BLaER1 treated with 17β-estradiol and CSF1 and Interleukin-3, amounts not matched to agents 10 nM and 100 nM (cell line): ENCODE results near the gene OPN3.

Experiments used
- H3K27ac ChIP-seq, 11 experiments: shearing (Covaris generic); formaldehyde crosslinking; 2 replicates each; pipeline ENCODE4 v1.8.1; 2022
- H3K27me3 ChIP-seq, 11 experiments: shearing (Covaris generic); formaldehyde crosslinking; 2 replicates each; pipeline ENCODE4 v1.8.1; 2022
- H3K36me3 ChIP-seq, 11 experiments: shearing (Covaris generic); formaldehyde crosslinking; 2 replicates each; pipeline ENCODE4 v1.8.1; 2022
- H3K4me1 ChIP-seq, 10 experiments: shearing (Covaris generic); formaldehyde crosslinking; 2 replicates each; pipeline ENCODE4 v1.8.1; 2022
- H3K4me2 ChIP-seq, 11 experiments: shearing (Covaris generic); formaldehyde crosslinking; 2 replicates each; pipeline ENCODE4 v1.8.1; 2022
- H3K4me3 ChIP-seq, 10 experiments: shearing (Covaris generic); formaldehyde crosslinking; 2 replicates each; pipeline ENCODE4 v1.8.1; 2022
- H3K9ac ChIP-seq, 11 experiments: shearing (Covaris generic); formaldehyde crosslinking; 2 replicates each; pipeline ENCODE4 v1.8.1; 2022
- H3K9me3 ChIP-seq, 11 experiments: shearing (Covaris generic); formaldehyde crosslinking; replicated peaks in 1 of 11; 2 replicates each; pipeline ENCODE4 v1.8.1; 2022
- H4K20me1 ChIP-seq, 11 experiments: shearing (Covaris generic); formaldehyde crosslinking; 2 replicates each; pipeline ENCODE4 v1.8.1; 2022
- Cebpa-rat ChIP-seq, 11 experiments: shearing (Covaris generic); IDR thresholded peaks; 2 replicates each; pipeline ENCODE4 v1.8.1; 2022

The OPN3 gene

GRCh38 chr1:241553886-241554592, 86.1 kb downstream of the OPN3 start:
- Histone ChIP-seq H3K4me1 (peaks cover 30 to 45% (median 40%) of the 10 kb centered on the region in 10 experiments), H3K4me3 (no peak overlapping the region), H3K27me3 (no peaks in the 10 kb centered on the region), H3K4me2 (peak overlapping the region in 10 of 11 experiments; percentile 16 to 96 (median 36); a peak in 16 of 22 replicates), H3K27ac (peak overlapping the region in 6 of 11 experiments; percentile 11 to 32 (median 20); a peak in 5 of 22 replicates), H3K36me3 (peaks cover 0 to 30% (median 16%) of the 10 kb centered on the region in 11 experiments; a peak in 17 of 22 replicates), H3K9me3 (peaks cover 0 to 5% (median 0%) of the 10 kb centered on the region in 11 experiments; a peak in 5 of 22 replicates), H4K20me1 (no peaks in the 10 kb centered on the region), H3K9ac (no peak overlapping the region)
- no peak for TF ChIP-seq Cebpa-rat (IDR thresholded peaks at IDR 0.05)

GRCh38 chr1:241551759-241552638, 88.2 kb downstream of the OPN3 start:
- H3K4me2 ChIP-seq, result peak overlapping the region; percentile 69 to 96 (median 83)
- peaks cover 0 to 5% (median 0%) of the 10 kb centered on the region in 11 experiments; a peak in 7 of 22 replicates for H3K9me3 ChIP-seq
- peak overlapping the region; percentile 41 to 65 (median 52) for H3K4me3 ChIP-seq
- peaks cover 0 to 26% (median 14%) of the 10 kb centered on the region in 11 experiments; a peak in 17 of 22 replicates for H3K36me3 ChIP-seq
- no peak for TF ChIP-seq Cebpa-rat (IDR thresholded peaks at IDR 0.05)
- peak overlapping the region; percentile 75 to 92 (median 87) for H3K27ac ChIP-seq
- no peaks in the 10 kb centered on the region for H3K27me3 ChIP-seq
- peaks cover 30 to 45% (median 40%) of the 10 kb centered on the region in 10 experiments for H3K4me1 ChIP-seq
- H4K20me1 ChIP-seq, result no peaks in the 10 kb centered on the region
- peak overlapping the region; percentile 70 to 81 (median 77); a peak in 21 of 22 replicates for H3K9ac ChIP-seq

DNA sequence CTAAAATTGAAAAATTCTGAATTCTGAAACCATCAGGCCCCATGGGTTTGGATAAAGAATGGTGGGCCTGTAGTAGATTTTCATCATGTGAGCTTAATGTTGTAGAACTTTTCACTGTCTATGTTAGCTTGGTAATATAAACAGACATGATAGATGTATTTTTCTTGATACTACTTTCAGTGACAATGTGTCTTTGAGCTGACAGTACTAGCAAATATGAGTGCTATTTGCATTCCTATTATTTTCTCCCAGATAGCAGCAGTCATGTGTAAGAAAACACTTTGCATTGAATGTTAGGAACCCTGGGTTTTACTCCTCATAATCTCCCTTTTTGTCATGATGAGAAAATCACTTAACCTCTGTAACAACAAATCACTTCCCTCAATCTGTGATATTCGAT, 89.9 kb downstream of the OPN3 start:
- no peak overlapping the region for H3K9ac ChIP-seq
- H3K9me3 ChIP-seq, result peaks cover 0 to 10% (median 0%) of the 10 kb centered on the region in 11 experiments; a peak in 8 of 22 replicates
- no peaks in the 10 kb centered on the region for H3K27me3 ChIP-seq
- H3K27ac ChIP-seq, result peak overlapping the region in 1 of 11 experiments; percentile 89; a peak in 3 of 22 replicates
- TF ChIP-seq Cebpa-rat (IDR thresholded peaks at IDR 0.05), result no peak
- peak overlapping the region in 9 of 11 experiments; percentile 77 to 96 (median 83); a peak in 11 of 22 replicates for H3K4me2 ChIP-seq
- H3K4me3 ChIP-seq, result no peak overlapping the region
- H3K36me3 ChIP-seq, result peaks cover 0 to 15% (median 0%) of the 10 kb centered on the region in 11 experiments; a peak in 9 of 22 replicates
- H3K4me1 ChIP-seq, result peaks cover 30 to 45% (median 40%) of the 10 kb centered on the region in 10 experiments
- no peaks in the 10 kb centered on the region for H4K20me1 ChIP-seq

DNA sequence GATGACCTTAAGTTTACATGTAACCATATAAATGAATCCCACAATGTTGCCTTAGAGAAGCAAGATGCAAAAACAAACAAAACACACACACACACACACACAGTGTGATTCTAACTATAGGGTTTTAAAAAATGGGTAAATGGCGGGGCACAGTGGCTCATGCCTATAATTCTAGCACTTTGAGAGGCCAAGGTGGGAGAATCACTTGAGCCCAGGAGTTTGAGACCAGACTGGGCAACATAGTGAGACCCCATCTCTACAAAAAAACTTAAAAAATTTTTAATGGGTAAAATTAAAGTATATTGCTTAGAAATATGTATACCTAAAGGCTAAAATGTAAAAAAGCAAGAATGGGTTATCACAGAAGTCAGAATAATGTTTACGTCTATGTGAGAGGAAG, 92.2 kb downstream of the OPN3 start:
- Histone ChIP-seq H4K20me1 (no peaks in the 10 kb centered on the region), H3K4me1 (peaks cover 20 to 32% (median 26%) of the 10 kb centered on the region in 10 experiments), H3K27me3 (no peaks in the 10 kb centered on the region), H3K36me3 (peaks cover 0 to 13% (median 0%) of the 10 kb centered on the region in 11 experiments; a peak in 8 of 22 replicates), H3K27ac (no peak overlapping the region), H3K9me3 (peaks cover 0 to 5% (median 0%) of the 10 kb centered on the region in 11 experiments; a peak in 7 of 22 replicates), H3K4me3 (no peak overlapping the region), H3K9ac (no peak overlapping the region), H3K4me2 (no peak overlapping the region)
- no peak for TF ChIP-seq Cebpa-rat (IDR thresholded peaks at IDR 0.05)
